ENCODE results near the gene FRMD4A.

GRCh38 chr10:13916384-13916947 lies 414.3 kb downstream of the FRMD4A start:
- TF ChIP-seq, protein P1, sequence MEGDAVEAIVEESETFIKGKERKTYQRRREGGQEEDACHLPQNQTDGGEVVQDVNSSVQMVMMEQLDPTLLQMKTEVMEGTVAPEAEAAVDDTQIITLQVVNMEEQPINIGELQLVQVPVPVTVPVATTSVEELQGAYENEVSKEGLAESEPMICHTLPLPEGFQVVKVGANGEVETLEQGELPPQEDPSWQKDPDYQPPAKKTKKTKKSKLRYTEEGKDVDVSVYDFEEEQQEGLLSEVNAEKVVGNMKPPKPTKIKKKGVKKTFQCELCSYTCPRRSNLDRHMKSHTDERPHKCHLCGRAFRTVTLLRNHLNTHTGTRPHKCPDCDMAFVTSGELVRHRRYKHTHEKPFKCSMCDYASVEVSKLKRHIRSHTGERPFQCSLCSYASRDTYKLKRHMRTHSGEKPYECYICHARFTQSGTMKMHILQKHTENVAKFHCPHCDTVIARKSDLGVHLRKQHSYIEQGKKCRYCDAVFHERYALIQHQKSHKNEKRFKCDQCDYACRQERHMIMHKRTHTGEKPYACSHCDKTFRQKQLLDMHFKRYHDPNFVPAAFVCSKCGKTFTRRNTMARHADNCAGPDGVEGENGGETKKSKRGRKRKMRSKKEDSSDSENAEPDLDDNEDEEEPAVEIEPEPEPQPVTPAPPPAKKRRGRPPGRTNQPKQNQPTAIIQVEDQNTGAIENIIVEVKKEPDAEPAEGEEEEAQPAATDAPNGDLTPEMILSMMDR (IDR thresholded peaks at IDR 0.05) = no peak
- no peak for TF ChIP-seq POLR2A (IDR thresholded peaks at IDR 0.05)

All from heart left ventricle (tissue), 13 donors.